Activated naive CD4-positive, alpha-beta T cell treated with anti-CD3 and anti-CD28 coated beads, Interleukin-2, amount 10 ng/mL, durations not matched to agents 5 hours and 36 hours (primary cell): ENCODE data around the gene XAGE1A. TPM values are rescaled to one million over a fixed set of nuclear protein-coding genes. Genes with fewer than 3 reads are reported as not detected.

ENCODE experiments used
- total RNA-seq, 2 experiments: library from RNA; stranded (reverse); gene quantifications; one replicate each; pipeline ENCODE4 v1.2.3, GENCODE V29; 2021

XAGE1A gene
- not detected for total RNA-seq

GRCh38 chrX:52495545-52496418 lies at the start of gene XAGE1A:
TSS of gene XAGE1A (plus strand) at chrX:52495808. CDS start at chrX:52497362, 1,554 bp downstream.

GRCh38 chrX:52516987-52517325 lies 21.3 kb downstream of the XAGE1A start, which contains the start of gene XAGE1B:
TSS of gene XAGE1B (minus strand) at chrX:52517063. CDS start at chrX:52515527, 1,536 bp downstream.

Other genes starting within 250 kb of the XAGE1A start
- gene XAGE2, start 126.8 kb upstream of the XAGE1A start, total RNA-seq = not detected
- not detected for gene XAGE1B, start 21.3 kb downstream of the XAGE1A start, total RNA-seq
- not detected for gene SSX7, start 159.1 kb downstream of the XAGE1A start, total RNA-seq
- gene SSX2, start 211.4 kb downstream of the XAGE1A start, total RNA-seq = not detected